GM21825 (cell line): ENCODE results near the gene GSK3A.

Source experiments
- ATAC-seq: cut with Tn5 transposase; IDR thresholded peaks from one replicate; pipeline ENCODE4 v1.9.1; 2021; ENCODE audit warnings: mild to moderate bottlenecking, moderate library complexity; ENCODE audit not compliant: unreplicated experiment

GSK3A gene

GRCh38 chr19:42242512-42243409 lies at the start of gene GSK3A:
GSK3A (minus strand) TSS chr19:42242602; CDS start chr19:42242465, 137 bp downstream.
- peak; percentile 60 for ATAC-seq

GRCh38 chr19:42291435-42291810 lies 49.0 kb upstream of the GSK3A start:
- ATAC-seq, result no peak

GRCh38 chr19:42290523-42291434 lies 48.4 kb upstream of the GSK3A start:
- no peak for ATAC-seq

- no peak for ATAC-seq
Measured at GRCh38 chr19:42290136-42290522, 47.7 kb upstream of the GSK3A start.

- no peak for ATAC-seq
Measured at GRCh38 chr19:42289556-42290041, 47.2 kb upstream of the GSK3A start.

- no peak for ATAC-seq
Measured at GRCh38 chr19:42288881-42289555, 46.6 kb upstream of the GSK3A start.

- no peak for ATAC-seq
Measured at GRCh38 chr19:42288387-42288786, 46.0 kb upstream of the GSK3A start.

GRCh38 chr19:42287827-42288107 lies 45.4 kb upstream of the GSK3A start:
- no peak for ATAC-seq

GRCh38 chr19:42287017-42287826 lies 44.8 kb upstream of the GSK3A start:
- no peak for ATAC-seq

- no peak for ATAC-seq
Measured at GRCh38 chr19:42286349-42287016, 44.1 kb upstream of the GSK3A start.

GRCh38 chr19:42285988-42286348 lies 43.6 kb upstream of the GSK3A start:
- no peak for ATAC-seq

- no peak for ATAC-seq
Measured at GRCh38 chr19:42285541-42285941, 43.1 kb upstream of the GSK3A start.

GRCh38 chr19:42284591-42285341 lies 42.4 kb upstream of the GSK3A start:
- no peak for ATAC-seq

GRCh38 chr19:42284066-42284501 lies 41.7 kb upstream of the GSK3A start:
- peak; percentile 28 for ATAC-seq

GRCh38 chr19:42283188-42284065 lies 41.0 kb upstream of the GSK3A start:
- ATAC-seq, result peak; percentile 43

GRCh38 chr19:42282819-42283187 lies 40.4 kb upstream of the GSK3A start:
- no peak for ATAC-seq

GRCh38 chr19:42281827-42282762 lies 39.7 kb upstream of the GSK3A start:
- ATAC-seq, result no peak
